Measurements from ENCODE around the gene SIN3B. TPM values are rescaled to one million over a fixed set of nuclear protein-coding genes. Genes with fewer than 3 reads are reported as not detected.

The SIN3B gene
- total and polyA plus RNA-seq, 2 of the 13 experiments (the other 11 are each of a cell fraction or from before 2014, with no cell fraction given): 12.9 to 25.7 TPM

GRCh38 chr19:16861011-16861410, 31.8 kb downstream of the SIN3B start:
- no peaks in the 10 kb centered on the region for H3K9me3 ChIP-seq (ENCODE audit: low read length)
- no peak overlapping the region for H3K27ac ChIP-seq (ENCODE audit: extremely low read length, insufficient read depth, low read length)
- H3K4me2 ChIP-seq (ENCODE audit: low read depth, low read length): no peak overlapping the region
- H3K36me3 ChIP-seq (replicated peaks in 1 of 2; ENCODE audit: control insufficient read depth in 1 of 2, insufficient read depth in 2 of 2, low read length in 2 of 2): peaks cover 12 to 31% of the 10 kb centered on the region in 2 experiments; a peak in 4 of 5 replicates
- POLR2A ChIA-PET: no interaction called here
- H3K9ac ChIP-seq (ENCODE audit: insufficient read depth, low read depth, low read length): no peak overlapping the region
- H2AFZ ChIP-seq (ENCODE audit: low read length): no peak overlapping the region
- H3K4me1 ChIP-seq (ENCODE audit: insufficient read depth, low read length): no peaks in the 10 kb centered on the region
- no peak for DNase-seq (ENCODE audit: low spot score)
- CTCF ChIA-PET (ENCODE audit: low intra/inter-chr PET ratio, low total read pairs): no interaction called here
- no peaks in the 10 kb centered on the region for H3K27me3 ChIP-seq (ENCODE audit: control insufficient read depth in 1 of 2, insufficient read depth in 2 of 2, low read length in 2 of 2)
- no peaks in the 10 kb centered on the region for H3K79me2 ChIP-seq (ENCODE audit: insufficient read depth, low read length)
- no TSS peak for BruUV-seq (replicated peaks)
- 91% methylated on average over 3 of the region's 3 CpGs for WGBS (ENCODE audit: low lambda C conversion rate)
- H3K4me3 ChIP-seq (replicated peaks in 1 of 3; ENCODE audit: insufficient read depth in 1 of 3, low read depth in 2 of 3, low read length in 3 of 3): no peak overlapping the region
- H4K20me1 ChIP-seq (ENCODE audit: insufficient read depth, low read length): no peaks in the 10 kb centered on the region
- in situ Hi-C loops (cut with HindIII; ENCODE audit: extremely low pct_ligation_motif_present, low pct_unique_long_range_greater_than_20kb): no loop called here
- intact Hi-C loops (cut with micrococcal nuclease; ENCODE audit: unreplicated experiment): no loop called here
- no peak for ATAC-seq
- no peak for FAIRE-seq
- no peak for TF ChIP-seq EEA1 (CRISPR knock-in tag; IDR thresholded peaks at IDR 0.05; ENCODE audit: borderline replicate concordance)
- TF ChIP-seq BCL3 (CRISPR knock-in tag; IDR thresholded peaks at IDR 0.05): no peak
- TF ChIP-seq ZNF788 (CRISPR knock-in tag; IDR thresholded peaks at IDR 0.05; ENCODE audit: borderline replicate concordance): no peak
- no peak for TF ChIP-seq HOXD1 (CRISPR knock-in tag; IDR thresholded peaks at IDR 0.05)
- TF ChIP-seq KDM5A (IDR thresholded peaks at IDR 0.05; ENCODE audit: borderline replicate concordance, low read length): no peak
- no peak for TF ChIP-seq ZNF382 (CRISPR knock-in tag; IDR thresholded peaks at IDR 0.05; ENCODE audit: borderline replicate concordance)
- no peak for TF ChIP-seq ZNF557 (CRISPR knock-in tag; IDR thresholded peaks at IDR 0.05)
- TF ChIP-seq PTBP1 (IDR thresholded peaks at IDR 0.05; ENCODE audit: low read depth, low read length, poor library complexity, severe bottlenecking): no peak
- TF ChIP-seq ZNF605 (CRISPR knock-in tag; IDR thresholded peaks at IDR 0.05): no peak
- TF ChIP-seq ZFP1 (CRISPR knock-in tag; IDR thresholded peaks at IDR 0.05): no peak
- no peak for TF ChIP-seq ISL2 (CRISPR knock-in tag; IDR thresholded peaks at IDR 0.05)
- TF ChIP-seq JUNB (CRISPR knock-in tag; IDR thresholded peaks at IDR 0.05; ENCODE audit: borderline replicate concordance): no peak
- TF ChIP-seq ZNF205 (CRISPR knock-in tag; IDR thresholded peaks at IDR 0.05): no peak
- no peak for TF ChIP-seq ETS1 (CRISPR knock-in tag; IDR thresholded peaks at IDR 0.05)
- TF ChIP-seq RBFOX2 (IDR thresholded peaks at IDR 0.05; ENCODE audit: low read depth, low read length): no peak
- no peak for TF ChIP-seq CREB3 (CRISPR knock-in tag; IDR thresholded peaks at IDR 0.05)
- TF ChIP-seq, protein P1, sequence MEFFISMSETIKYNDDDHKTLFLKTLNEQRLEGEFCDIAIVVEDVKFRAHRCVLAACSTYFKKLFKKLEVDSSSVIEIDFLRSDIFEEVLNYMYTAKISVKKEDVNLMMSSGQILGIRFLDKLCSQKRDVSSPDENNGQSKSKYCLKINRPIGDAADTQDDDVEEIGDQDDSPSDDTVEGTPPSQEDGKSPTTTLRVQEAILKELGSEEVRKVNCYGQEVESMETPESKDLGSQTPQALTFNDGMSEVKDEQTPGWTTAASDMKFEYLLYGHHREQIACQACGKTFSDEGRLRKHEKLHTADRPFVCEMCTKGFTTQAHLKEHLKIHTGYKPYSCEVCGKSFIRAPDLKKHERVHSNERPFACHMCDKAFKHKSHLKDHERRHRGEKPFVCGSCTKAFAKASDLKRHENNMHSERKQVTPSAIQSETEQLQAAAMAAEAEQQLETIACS (CRISPR knock-in tag; IDR thresholded peaks at IDR 0.05): no peak
- TF ChIP-seq CAMTA2 (CRISPR knock-in tag; IDR thresholded peaks at IDR 0.05; ENCODE audit: borderline replicate concordance): no peak
- no peak for TF ChIP-seq ELK4 (CRISPR knock-in tag; IDR thresholded peaks at IDR 0.05; ENCODE audit: borderline replicate concordance)
